Measurements from ENCODE around the gene CYBC1.
A peak's percentile ranks its signal among the peaks of the same experiment; 100 is the strongest.

The CYBC1 gene

DNA sequence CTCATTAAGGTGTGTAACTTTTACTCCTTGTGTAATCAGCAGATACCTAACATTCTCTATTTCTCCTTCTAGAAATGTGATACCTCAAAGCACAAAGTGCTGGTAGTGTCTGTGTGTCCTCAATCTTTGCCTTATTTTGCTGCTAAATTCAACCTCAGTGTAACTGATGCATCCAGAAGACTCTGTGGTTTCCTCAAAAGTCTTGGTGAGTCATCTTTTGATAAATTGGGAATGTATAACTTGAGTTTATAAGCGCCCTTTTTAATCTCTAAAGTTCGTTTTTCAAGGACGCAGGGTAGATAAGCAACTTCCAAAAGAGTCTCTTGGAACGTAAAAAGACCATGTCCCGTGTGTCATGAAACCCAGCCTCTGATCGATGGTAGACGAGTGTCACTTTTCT lies 18.1 kb upstream of the CYBC1 start:
- ChIA-PET CTCF (interaction anchor here (0.5 to 0.8 kb wide), 3 partner anchors 12 to 135 kb away, joined by 3 to 4 read pairs (median 3); no protein-coding TSS in a partner anchor), POLR2A (interaction anchor here (1.1 kb wide), 1 partner anchor 11 kb away, joined by 5 read pairs; the partner anchor contains the start of gene NARF)
- Histone ChIP-seq H3K27ac (ENCODE audit: extremely low read depth, low read depth, low read length) (no peak overlapping the region), H3K4me3 (ENCODE audit: low read depth, low read length) (no peak overlapping the region), H3K4me1 (ENCODE audit: control insufficient read depth, insufficient read depth, low read length) (no peaks in the 10 kb centered on the region), H3K36me3 (ENCODE audit: control insufficient read depth in 2 of 2, insufficient read depth in 1 of 2, low read length in 2 of 2) (peaks cover 47 to 75% of the 10 kb centered on the region in 2 experiments), H3K9me3 (ENCODE audit: control insufficient read depth, insufficient read depth, low read depth, low read length) (no peaks in the 10 kb centered on the region)
- no peak for TF ChIP-seq HOXA7 (CRISPR knock-in tag; IDR thresholded peaks at IDR 0.05; ENCODE audit: borderline replicate concordance)
- no peak for TF ChIP-seq ZNF843 (tag by site-specific recombination; IDR thresholded peaks at IDR 0.05)
- no peak for TF ChIP-seq OSR2 (tag by site-specific recombination; IDR thresholded peaks at IDR 0.05)
- TF ChIP-seq ZNF133 (tag by site-specific recombination; IDR thresholded peaks at IDR 0.05) = no peak

DNA sequence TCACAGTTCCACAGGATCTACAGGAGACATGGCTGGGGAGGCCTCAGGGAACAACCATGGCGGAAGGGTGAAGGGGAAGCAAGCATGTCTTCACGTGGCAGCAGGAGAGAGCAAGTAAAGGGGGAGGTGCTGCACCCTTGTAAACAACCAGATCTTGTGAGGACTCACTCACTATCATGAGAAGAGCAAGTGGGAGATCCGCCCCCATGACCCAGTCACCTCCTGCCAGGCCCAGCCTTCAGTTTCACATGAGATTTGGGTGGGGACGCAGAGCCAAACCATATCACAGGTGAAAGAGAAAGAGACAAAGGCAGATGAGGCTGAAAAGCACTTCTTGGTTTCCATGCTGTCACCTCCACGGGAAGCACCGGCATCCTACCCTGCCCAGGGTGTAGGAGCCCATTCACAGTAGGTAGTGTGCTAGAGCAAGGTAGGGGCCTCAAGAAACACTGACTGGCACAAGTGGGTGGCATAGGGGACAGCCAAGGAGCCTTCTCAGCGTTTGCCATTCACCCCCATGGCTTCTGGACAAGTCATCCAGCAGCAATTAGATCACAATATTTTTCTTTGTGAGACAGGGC lies 14.6 kb upstream of the CYBC1 start:
- H3K27ac ChIP-seq (ENCODE audit: extremely low read depth, low read depth, low read length) = no peak overlapping the region
- ChIA-PET CTCF (no interaction called here), POLR2A (no interaction called here)
- H3K4me3 ChIP-seq (ENCODE audit: low read depth, low read length) = no peak overlapping the region
- no peaks in the 10 kb centered on the region for H3K4me1 ChIP-seq (ENCODE audit: control insufficient read depth, insufficient read depth, low read length)
- no peaks in the 10 kb centered on the region for H3K9me3 ChIP-seq (ENCODE audit: control insufficient read depth, insufficient read depth, low read depth, low read length)
- H3K36me3 ChIP-seq (ENCODE audit: control insufficient read depth in 2 of 2, insufficient read depth in 1 of 2, low read length in 2 of 2) = peaks cover 41 to 95% of the 10 kb centered on the region in 2 experiments
- TF ChIP-seq ZIC2 (tag by site-specific recombination; IDR thresholded peaks at IDR 0.05) = peak; percentile 80
- TF ChIP-seq ZNF324 (tag by site-specific recombination; IDR thresholded peaks at IDR 0.05) = no peak

DNA sequence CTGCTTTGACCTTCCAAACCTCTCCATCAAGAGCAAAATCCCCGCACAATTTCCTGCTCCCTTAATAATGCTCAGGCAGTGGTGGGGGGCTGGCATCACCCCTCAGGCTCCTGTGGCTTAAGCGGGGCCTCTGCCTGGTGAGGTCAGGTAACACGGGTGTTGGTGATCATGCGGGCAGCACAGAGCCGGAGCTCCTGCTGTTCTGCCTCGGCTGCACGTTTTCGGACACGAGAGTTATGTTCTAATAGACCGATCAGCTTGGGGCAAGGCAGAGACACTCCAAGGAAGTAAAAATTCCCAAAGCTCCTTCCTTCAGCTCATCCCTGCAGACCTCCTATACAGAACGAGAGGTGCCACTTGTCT lies 14.0 kb upstream of the CYBC1 start:
- Histone ChIP-seq H3K36me3 (ENCODE audit: control insufficient read depth in 2 of 2, insufficient read depth in 1 of 2, low read length in 2 of 2) (peaks cover 37 to 93% of the 10 kb centered on the region in 2 experiments), H3K9me3 (ENCODE audit: control insufficient read depth, insufficient read depth, low read depth, low read length) (no peaks in the 10 kb centered on the region), H3K4me3 (ENCODE audit: low read depth, low read length) (no peak overlapping the region), H3K27ac (ENCODE audit: extremely low read depth, low read depth, low read length) (no peak overlapping the region), H3K4me1 (ENCODE audit: control insufficient read depth, insufficient read depth, low read length) (no peaks in the 10 kb centered on the region)
- ChIA-PET POLR2A (no interaction called here), CTCF (interaction anchor here (0.9 kb wide), 1 partner anchor 83 kb away, joined by 3 read pairs; no protein-coding TSS in a partner anchor)
- TF ChIP-seq ZNF114 (tag by site-specific recombination; IDR thresholded peaks at IDR 0.05) (no peak), KLF16 (tag by site-specific recombination; IDR thresholded peaks at IDR 0.05) (no peak), ZNF324 (tag by site-specific recombination; IDR thresholded peaks at IDR 0.05) (no peak), OVOL3 (tag by site-specific recombination; IDR thresholded peaks at IDR 0.05) (no peak), FEZF1 (tag by site-specific recombination; IDR thresholded peaks at IDR 0.05) (no peak)

DNA sequence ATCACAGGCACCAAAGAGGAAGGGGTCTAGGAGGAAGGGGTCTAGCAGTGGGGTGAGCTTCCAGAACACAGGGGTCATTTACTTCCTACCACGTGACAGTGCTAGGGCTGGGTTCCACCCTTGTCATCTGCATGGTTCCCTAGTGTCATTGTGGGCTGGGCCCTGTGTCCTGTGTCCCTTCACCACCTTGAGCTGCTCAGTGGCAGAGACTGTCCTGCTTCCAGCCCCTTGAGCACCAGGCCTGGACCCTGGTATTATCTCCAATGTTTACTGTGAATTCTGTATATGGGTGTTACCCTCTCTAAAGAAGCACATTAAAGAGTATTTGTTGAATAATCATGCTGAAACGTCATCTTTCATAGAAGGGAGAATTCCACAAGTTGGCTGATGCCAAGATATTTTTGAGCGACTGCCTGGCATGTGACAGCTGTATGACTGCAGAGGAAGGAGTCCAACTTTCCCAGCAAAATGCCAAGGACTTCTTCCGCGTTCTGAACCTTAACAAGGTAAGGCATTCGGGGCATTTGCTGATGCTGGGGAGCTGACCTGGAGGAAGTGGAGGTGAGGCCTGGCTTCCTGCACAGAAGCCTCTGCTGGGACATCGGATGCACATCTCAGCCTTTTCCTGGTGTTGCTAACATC lies 13.5 kb upstream of the CYBC1 start:
- Histone ChIP-seq H3K4me3 (ENCODE audit: low read depth, low read length) (no peak overlapping the region), H3K36me3 (ENCODE audit: control insufficient read depth in 2 of 2, insufficient read depth in 1 of 2, low read length in 2 of 2) (peaks cover 36 to 88% of the 10 kb centered on the region in 2 experiments), H3K9me3 (ENCODE audit: control insufficient read depth, insufficient read depth, low read depth, low read length) (no peaks in the 10 kb centered on the region), H3K27ac (ENCODE audit: extremely low read depth, low read depth, low read length) (no peak overlapping the region), H3K4me1 (ENCODE audit: control insufficient read depth, insufficient read depth, low read length) (no peaks in the 10 kb centered on the region)
- ChIA-PET POLR2A (no interaction called here), CTCF (interaction anchor here (0.9 kb wide), 1 partner anchor 83 kb away, joined by 3 read pairs; no protein-coding TSS in a partner anchor)
- TF ChIP-seq ZNF623 (tag by site-specific recombination; IDR thresholded peaks at IDR 0.05) (no peak), SCRT1 (tag by site-specific recombination; IDR thresholded peaks at IDR 0.05; ENCODE audit: borderline replicate concordance) (no peak), ZNF654 (tag by site-specific recombination; IDR thresholded peaks at IDR 0.05; ENCODE audit: low read depth) (no peak)
- TF ChIP-seq, protein P1, sequence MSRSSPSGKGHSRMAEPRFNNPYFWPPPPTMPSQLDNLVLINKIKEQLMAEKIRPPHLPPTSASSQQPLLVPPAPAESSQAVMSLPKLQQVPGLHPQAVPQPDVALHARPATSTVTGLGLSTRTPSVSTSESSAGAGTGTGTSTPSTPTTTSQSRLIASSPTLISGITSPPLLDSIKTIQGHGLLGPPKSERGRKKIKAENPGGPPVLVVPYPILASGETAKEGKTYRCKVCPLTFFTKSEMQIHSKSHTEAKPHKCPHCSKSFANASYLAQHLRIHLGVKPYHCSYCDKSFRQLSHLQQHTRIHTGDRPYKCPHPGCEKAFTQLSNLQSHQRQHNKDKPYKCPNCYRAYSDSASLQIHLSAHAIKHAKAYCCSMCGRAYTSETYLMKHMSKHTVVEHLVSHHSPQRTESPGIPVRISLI (tag by site-specific recombination; IDR thresholded peaks at IDR 0.05) = no peak
- TF ChIP-seq, protein P2, sequence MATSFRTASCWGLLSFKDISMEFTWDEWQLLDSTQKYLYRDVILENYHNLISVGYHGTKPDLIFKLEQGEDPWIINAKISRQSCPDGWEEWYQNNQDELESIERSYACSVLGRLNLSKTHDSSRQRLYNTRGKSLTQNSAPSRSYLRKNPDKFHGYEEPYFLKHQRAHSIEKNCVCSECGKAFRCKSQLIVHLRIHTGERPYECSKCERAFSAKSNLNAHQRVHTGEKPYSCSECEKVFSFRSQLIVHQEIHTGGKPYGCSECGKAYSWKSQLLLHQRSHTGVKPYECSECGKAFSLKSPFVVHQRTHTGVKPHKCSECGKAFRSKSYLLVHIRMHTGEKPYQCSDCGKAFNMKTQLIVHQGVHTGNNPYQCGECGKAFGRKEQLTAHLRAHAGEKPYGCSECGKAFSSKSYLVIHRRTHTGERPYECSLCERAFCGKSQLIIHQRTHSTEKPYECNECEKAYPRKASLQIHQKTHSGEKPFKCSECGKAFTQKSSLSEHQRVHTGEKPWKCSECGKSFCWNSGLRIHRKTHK (tag by site-specific recombination; IDR thresholded peaks at IDR 0.05) = no peak
